HG03558 (cell line): ENCODE results near the gene JAM3.

ENCODE experiments used
- ATAC-seq: cut with Tn5 transposase; IDR thresholded peaks from one replicate; pipeline ENCODE4 v1.9.1; 2021; ENCODE audit warnings: moderate number of reproducible peaks; ENCODE audit not compliant: unreplicated experiment; ENCODE audit errors: extremely low read depth

Gene JAM3

GRCh38 chr11:134140961-134141490 is 72.2 kb downstream of the JAM3 start:
- no peak for ATAC-seq

GRCh38 chr11:134142536-134142935 is 73.7 kb downstream of the JAM3 start:
- no peak for ATAC-seq

GRCh38 chr11:134143801-134144200 is 74.9 kb downstream of the JAM3 start:
- no peak for ATAC-seq

- ATAC-seq = no peak
Observed at GRCh38 chr11:134144744-134145143, 75.9 kb downstream of the JAM3 start.

- no peak for ATAC-seq
Observed at GRCh38 chr11:134145715-134146114, 76.8 kb downstream of the JAM3 start.

- ATAC-seq = no peak
Observed at GRCh38 chr11:134146598-134146997, 77.7 kb downstream of the JAM3 start.

- ATAC-seq = no peak
Observed at GRCh38 chr11:134149371-134149770, 80.5 kb downstream of the JAM3 start.

GRCh38 chr11:134150195-134150903 is 81.5 kb downstream of the JAM3 start:
- ATAC-seq = no peak

- ATAC-seq = no peak
Observed at GRCh38 chr11:134151083-134151747, 82.3 kb downstream of the JAM3 start.

- no peak for ATAC-seq
Observed at GRCh38 chr11:134152696-134153095, 83.8 kb downstream of the JAM3 start.

- no peak for ATAC-seq
Observed at GRCh38 chr11:134153147-134153905, 84.5 kb downstream of the JAM3 start.

- ATAC-seq = no peak
Observed at GRCh38 chr11:134154441-134154840, 85.6 kb downstream of the JAM3 start.

GRCh38 chr11:134155456-134155855 is 86.6 kb downstream of the JAM3 start:
- ATAC-seq = no peak

- ATAC-seq = no peak
Observed at GRCh38 chr11:134155946-134156865, 87.3 kb downstream of the JAM3 start.

- ATAC-seq = no peak
Observed at GRCh38 chr11:134157451-134157850, 88.6 kb downstream of the JAM3 start.

GRCh38 chr11:134158023-134158422 is 89.2 kb downstream of the JAM3 start:
- no peak for ATAC-seq

GRCh38 chr11:134159652-134160051 is 90.8 kb downstream of the JAM3 start:
- ATAC-seq = no peak

GRCh38 chr11:134164490-134165370 is 95.9 kb downstream of the JAM3 start:
- ATAC-seq = no peak
